OCI-LY1 (cell line): ENCODE data around the gene ATP1A4.
A peak's percentile ranks its signal among the peaks of the same experiment; 100 is the strongest.

Experiments
- H2AFZ ChIP-seq: fragments of 200-600 bp; sonication (generic), shearing (Covaris generic); 2 replicates; pipeline ENCODE4 v1.6.0; 2014; ENCODE audit warnings: antibody characterized with exemption, mild to moderate bottlenecking, low read length
- H3F3A ChIP-seq: fragments of 200-600 bp; sonication (generic), shearing (Covaris generic); 2 replicates; pipeline ENCODE4 v1.6.0; 2014; ENCODE audit warnings: mild to moderate bottlenecking, antibody characterized with exemption, low read length, moderate library complexity; ENCODE audit not compliant: insufficient read depth
- H3K27ac ChIP-seq: fragments of 200-600 bp; sonication (generic); 2 replicates; pipeline ENCODE4 v1.5.1; 2014; ENCODE audit warnings: low read length, mixed run types, mild to moderate bottlenecking, low read depth; ENCODE audit not compliant: poor library complexity, severe bottlenecking
- H3K27me3 ChIP-seq: fragments of 200-600 bp; sonication (generic); 2 replicates; pipeline ENCODE4 v1.6.0; 2014; ENCODE audit warnings: antibody characterized with exemption, mild to moderate bottlenecking, low read length, moderate library complexity; ENCODE audit not compliant: insufficient read depth
- H3K36me3 ChIP-seq: fragments of 200-600 bp; sonication (generic); 2 replicates; pipeline ENCODE4 v1.6.1; 2014; ENCODE audit warnings: mild to moderate bottlenecking, antibody characterized with exemption, low read length, moderate library complexity, mixed read lengths; ENCODE audit not compliant: insufficient read depth
- H3K4me1 ChIP-seq: fragments of 200-600 bp; sonication (generic); 2 replicates; pipeline ENCODE4 v1.5.1; 2014; ENCODE audit warnings: mild to moderate bottlenecking, low read length, moderate library complexity; ENCODE audit not compliant: insufficient read depth, severe bottlenecking
- H3K4me2 ChIP-seq: fragments of 200-600 bp; sonication (generic), shearing (Covaris generic); 2 replicates; pipeline ENCODE4 v1.6.1; 2014; ENCODE audit warnings: low read length
- H3K4me3 ChIP-seq: fragments of 200-600 bp; sonication (generic); 2 replicates; pipeline ENCODE4 v1.5.1; 2014; ENCODE audit warnings: low read length, low read depth, mild to moderate bottlenecking, mixed read lengths; ENCODE audit not compliant: poor library complexity, severe bottlenecking
- H3K79me2 ChIP-seq: fragments of 200-600 bp; shearing (Covaris generic); 2 replicates; pipeline ENCODE4 v1.6.1; 2016; ENCODE audit warnings: mixed run types, low read length, mixed read lengths; ENCODE audit not compliant: insufficient read depth
- H3K9ac ChIP-seq: fragments of 200-600 bp; sonication (generic), shearing (Covaris generic); 2 replicates; pipeline ENCODE4 v1.6.1; 2014; ENCODE audit warnings: mild to moderate bottlenecking, low read length, mixed read lengths
- H3K9me2 ChIP-seq: fragments of 200-600 bp; sonication (generic), shearing (Covaris generic); 2 replicates; pipeline ENCODE4 v1.6.1; 2014; ENCODE audit warnings: low read depth, mild to moderate bottlenecking, low read length, mixed read lengths
- H3K9me3 ChIP-seq: fragments of 200-600 bp; shearing (Covaris generic); 2 replicates; pipeline ENCODE4 v1.6.1; 2014; ENCODE audit warnings: low read length, mixed read lengths
- H4K20me1 ChIP-seq: fragments of 200-600 bp; sonication (generic), shearing (Covaris generic); 2 replicates; pipeline ENCODE4 v1.6.0; 2016; ENCODE audit warnings: mild to moderate bottlenecking, low read length; ENCODE audit not compliant: insufficient read depth
- CTCF ChIP-seq: fragments of 200-600 bp; sonication (generic), shearing (Covaris generic); IDR thresholded peaks from 2 replicates; pipeline ENCODE4 v1.5.1; 2017; ENCODE audit warnings: mild to moderate bottlenecking, antibody characterized with exemption, low read length, moderate library complexity, mixed read lengths
- EZH2 ChIP-seq: fragments of 200-600 bp; sonication (generic), shearing (Covaris generic); IDR thresholded peaks from 2 replicates; pipeline ENCODE4 v1.8.0; 2017; ENCODE audit warnings: borderline replicate concordance, mixed run types, mild to moderate bottlenecking, antibody characterized with exemption, low read length, moderate library complexity, mixed read lengths

ATP1A4 gene

GRCh38 chr1:160161965-160162705, 10.7 kb downstream of the ATP1A4 start:
- Histone ChIP-seq H3K4me1 (no peaks in the 10 kb centered on the region), H4K20me1 (no peaks in the 10 kb centered on the region), H3K4me2 (no peak overlapping the region), H3K79me2 (no peaks in the 10 kb centered on the region), H3K36me3 (no peaks in the 10 kb centered on the region), H3K9me3 (no peaks in the 10 kb centered on the region), H3K9ac (no peak overlapping the region), H3K4me3 (no peak overlapping the region), H2AFZ (no peak overlapping the region; the same call in 1 of the 2 replicates), H3K9me2 (no peaks in the 10 kb centered on the region), H3K27ac (no peak overlapping the region), H3K27me3 (no peaks in the 10 kb centered on the region; the same call in 1 of the 2 replicates), H3F3A (no peaks in the 10 kb centered on the region)
- TF ChIP-seq CTCF, result peak; percentile 40; the same call in 1 of the 2 replicates
- TF ChIP-seq EZH2, result no peak

- Histone ChIP-seq H3K36me3 (no peaks in the 10 kb centered on the region), H3K4me2 (no peak overlapping the region), H3K27me3 (no peaks in the 10 kb centered on the region; the same call in 1 of the 2 replicates), H3K9me2 (no peaks in the 10 kb centered on the region), H3K9ac (no peak overlapping the region), H3K9me3 (no peaks in the 10 kb centered on the region), H3K4me3 (no peak overlapping the region), H2AFZ (no peak overlapping the region), H3K4me1 (no peaks in the 10 kb centered on the region), H4K20me1 (no peaks in the 10 kb centered on the region), H3F3A (no peaks in the 10 kb centered on the region), H3K79me2 (no peaks in the 10 kb centered on the region), H3K27ac (no peak overlapping the region)
- no peak for TF ChIP-seq EZH2
- TF ChIP-seq CTCF, result no peak
Observed at GRCh38 chr1:160162931-160163330, 11.5 kb downstream of the ATP1A4 start.

GRCh38 chr1:160163615-160164014, 12.2 kb downstream of the ATP1A4 start:
- H3K27ac ChIP-seq, result no peak overlapping the region
- no peak overlapping the region for H3K4me2 ChIP-seq
- no peaks in the 10 kb centered on the region for H3K9me2 ChIP-seq
- H3K9me3 ChIP-seq, result no peaks in the 10 kb centered on the region
- H3K36me3 ChIP-seq, result no peaks in the 10 kb centered on the region
- H3K9ac ChIP-seq, result no peak overlapping the region
- H2AFZ ChIP-seq, result no peak overlapping the region
- no peaks in the 10 kb centered on the region for H3K79me2 ChIP-seq
- H3F3A ChIP-seq, result no peaks in the 10 kb centered on the region
- H3K27me3 ChIP-seq, result no peaks in the 10 kb centered on the region; the same call in 1 of the 2 replicates
- no peak for TF ChIP-seq EZH2
- no peaks in the 10 kb centered on the region for H4K20me1 ChIP-seq
- H3K4me1 ChIP-seq, result no peaks in the 10 kb centered on the region
- H3K4me3 ChIP-seq, result no peak overlapping the region

GRCh38 chr1:160164121-160164520, 12.7 kb downstream of the ATP1A4 start:
- Histone ChIP-seq H3K36me3 (no peaks in the 10 kb centered on the region), H3K4me2 (no peak overlapping the region)

More at GRCh38 chr1:160164121-160164520, 12.7 kb downstream of the ATP1A4 start:
- H4K20me1 ChIP-seq, result no peaks in the 10 kb centered on the region
- H3K79me2 ChIP-seq, result no peaks in the 10 kb centered on the region
- no peaks in the 10 kb centered on the region for H3K4me1 ChIP-seq
- no peaks in the 10 kb centered on the region for H3K9me2 ChIP-seq
- no peaks in the 10 kb centered on the region; the same call in 1 of the 2 replicates for H3K27me3 ChIP-seq
- H3K4me3 ChIP-seq, result no peak overlapping the region
- no peak overlapping the region for H3K9ac ChIP-seq
- TF ChIP-seq CTCF (no peak), EZH2 (no peak)
- H3K9me3 ChIP-seq, result no peaks in the 10 kb centered on the region
- no peaks in the 10 kb centered on the region for H3F3A ChIP-seq
- no peak overlapping the region for H2AFZ ChIP-seq
- H3K27ac ChIP-seq, result no peak overlapping the region
